CD1c-positive myeloid dendritic cell (primary cell): ENCODE measurements around the gene PRKCA.
A peak's percentile ranks its signal among the peaks of the same experiment; 100 is the strongest.

Source experiments
- DNase-seq: peaks from one replicate; pipeline ENCODE4 v3.0.0-alpha.2; 2016; ENCODE audit errors: extremely low spot score

The PRKCA gene

DNA sequence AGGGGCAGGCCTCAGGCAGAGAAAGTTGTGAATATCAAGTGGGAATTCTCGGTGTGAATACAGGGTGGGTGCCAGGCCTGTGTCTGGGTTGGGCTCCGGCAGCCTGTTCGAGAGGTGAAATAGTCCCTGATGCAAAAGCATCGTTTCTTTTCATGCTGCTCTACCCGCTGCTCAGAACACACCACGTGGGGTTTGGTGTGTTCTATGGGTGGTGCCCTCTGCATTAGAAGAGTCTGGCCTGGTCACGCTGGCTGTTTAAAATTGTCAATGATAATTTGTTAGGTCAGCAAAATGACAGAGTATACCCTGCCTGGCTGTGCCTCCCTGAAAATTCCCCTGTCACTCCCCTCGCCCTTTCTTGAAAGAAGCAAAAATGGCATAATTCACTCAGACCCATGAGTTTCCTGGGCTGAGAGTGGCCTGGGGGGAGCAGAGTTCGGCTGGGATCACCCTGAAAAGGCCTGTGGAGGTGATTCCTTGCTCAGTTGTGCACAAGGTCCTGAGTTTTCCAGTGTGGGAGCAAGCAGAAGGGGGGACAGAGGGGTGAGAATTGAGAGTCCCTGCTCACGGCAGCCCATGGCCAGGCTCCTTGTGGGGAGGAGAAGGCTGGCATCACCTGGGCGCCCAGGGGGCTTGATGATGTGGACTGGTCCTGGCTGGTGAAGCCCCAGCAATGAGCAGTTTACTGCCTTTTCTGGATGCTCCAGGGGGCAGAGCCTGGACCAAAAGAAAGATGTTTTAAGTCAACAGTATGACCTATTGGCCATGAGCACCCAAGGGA, 535.7 kb downstream of the PRKCA start:
- DNase-seq = no peak

DNA sequence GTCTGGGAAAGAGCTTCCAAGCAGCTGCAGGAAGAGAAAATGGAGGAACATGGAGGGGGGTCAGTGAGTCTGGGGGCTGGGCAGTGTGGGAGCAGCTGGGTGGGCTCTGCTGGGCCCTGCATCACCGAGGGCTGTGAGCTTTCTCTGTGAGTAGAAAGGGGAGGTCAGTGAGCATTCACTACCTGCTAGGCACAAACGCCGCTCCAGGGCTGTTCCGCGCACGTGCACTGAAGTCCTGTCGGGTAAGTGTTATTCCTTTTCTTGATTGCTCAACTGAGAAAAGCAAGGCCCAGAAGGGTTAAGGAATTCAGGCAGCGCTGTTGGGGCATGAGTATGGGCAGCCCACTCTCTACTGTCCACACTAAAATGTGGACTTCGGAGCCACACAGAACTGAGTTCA, 537.2 kb downstream of the PRKCA start:
- no peak for DNase-seq

DNA sequence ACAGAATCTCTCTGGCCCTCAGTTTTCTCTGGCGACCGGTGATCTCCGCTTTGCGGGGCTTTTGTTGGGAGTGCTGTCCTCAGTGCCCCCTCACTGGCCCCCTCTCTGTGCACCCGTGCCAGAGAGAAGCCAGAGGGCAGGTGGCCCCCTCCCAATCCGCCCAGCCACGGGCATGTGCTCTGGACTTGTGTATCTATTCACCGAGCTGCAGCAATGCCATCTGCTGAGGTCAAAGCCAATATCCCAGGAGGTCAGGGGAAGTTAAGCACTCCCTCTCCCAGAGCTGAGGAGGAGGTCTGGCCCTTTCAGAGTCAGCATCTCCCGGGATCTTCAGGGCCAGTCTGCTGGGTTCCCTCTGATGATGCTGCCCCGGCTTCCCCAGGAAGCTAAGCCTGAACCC, 537.6 kb downstream of the PRKCA start:
- DNase-seq = no peak

DNA sequence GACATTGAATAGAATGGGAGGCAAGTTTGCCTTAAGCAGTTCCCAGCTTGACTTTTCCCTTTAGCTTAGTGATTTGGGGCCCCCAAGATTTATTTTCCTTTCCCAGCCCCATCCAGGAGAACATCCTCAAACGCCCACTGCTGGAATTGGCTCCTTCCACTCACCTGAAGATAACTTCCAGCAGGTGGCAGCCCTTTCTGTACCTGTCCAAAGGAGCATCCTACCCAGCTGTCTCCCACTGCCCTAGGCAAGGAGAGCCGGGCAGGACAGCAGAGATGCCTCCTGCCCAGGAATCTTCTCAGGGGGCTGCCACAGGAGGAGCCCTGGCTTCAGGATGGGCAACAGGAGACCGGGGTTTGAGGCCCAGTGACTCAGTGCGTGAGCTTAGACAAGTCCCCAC, 538.9 kb downstream of the PRKCA start:
- DNase-seq = no peak

DNA sequence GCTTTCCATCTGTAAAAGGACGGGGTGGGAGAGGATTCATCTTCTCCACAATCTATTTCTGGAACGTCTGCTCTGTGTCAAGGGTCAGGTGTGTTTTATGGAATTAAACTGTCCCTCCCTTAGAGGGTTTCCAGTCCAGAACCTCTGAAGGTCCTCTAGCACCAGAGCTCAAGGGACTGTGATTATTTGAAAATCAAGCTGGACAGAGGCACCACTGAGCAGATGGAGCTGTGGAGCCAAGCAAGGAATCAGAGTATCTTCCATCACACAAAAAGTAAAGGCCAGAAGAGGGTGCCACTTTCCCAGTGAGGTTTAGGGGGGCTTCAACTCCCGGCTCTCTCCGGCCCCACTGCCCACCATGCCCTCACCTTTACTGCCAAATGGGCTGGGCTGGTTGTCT, 539.3 kb downstream of the PRKCA start:
- DNase-seq = no peak

DNA sequence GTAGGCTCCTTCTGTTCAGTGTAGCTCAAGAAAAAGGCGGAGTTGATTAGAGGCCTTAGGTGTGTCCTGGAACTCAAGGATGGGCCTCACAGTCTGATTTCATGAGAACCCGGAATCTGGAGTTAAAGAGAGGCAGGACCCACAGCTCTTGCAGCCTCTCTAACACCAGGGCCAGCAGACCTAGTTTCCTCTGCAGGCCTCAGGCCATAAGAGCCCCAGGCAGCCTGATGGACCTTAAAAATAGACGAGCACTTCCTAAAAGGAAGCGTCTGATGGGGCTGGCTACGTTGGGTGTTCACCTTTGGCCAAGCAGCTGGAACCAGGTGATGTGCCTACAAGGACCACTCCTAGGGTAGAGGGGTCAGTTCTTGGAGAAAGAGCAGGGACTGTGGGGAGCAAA, 540.1 kb downstream of the PRKCA start:
- no peak for DNase-seq

DNA sequence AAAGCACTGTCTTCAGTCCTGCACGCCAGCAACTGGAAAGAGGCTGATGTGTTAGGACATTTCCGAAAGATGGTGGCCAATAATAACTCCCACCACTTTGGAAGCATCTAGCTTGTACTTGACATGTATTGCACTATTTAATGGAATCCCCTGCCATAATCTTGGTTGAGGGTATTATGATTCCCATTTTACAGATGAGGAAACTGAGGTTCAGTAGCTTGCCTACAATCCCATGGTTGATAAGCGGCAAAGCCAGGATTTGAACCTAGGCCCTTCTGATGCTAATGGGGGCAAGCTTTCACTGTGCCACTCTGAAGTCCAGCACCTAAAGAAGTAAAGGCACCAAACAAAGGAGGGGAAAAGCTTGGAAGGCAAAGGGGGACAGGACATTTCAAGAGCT, 540.5 kb downstream of the PRKCA start:
- DNase-seq = no peak

DNA sequence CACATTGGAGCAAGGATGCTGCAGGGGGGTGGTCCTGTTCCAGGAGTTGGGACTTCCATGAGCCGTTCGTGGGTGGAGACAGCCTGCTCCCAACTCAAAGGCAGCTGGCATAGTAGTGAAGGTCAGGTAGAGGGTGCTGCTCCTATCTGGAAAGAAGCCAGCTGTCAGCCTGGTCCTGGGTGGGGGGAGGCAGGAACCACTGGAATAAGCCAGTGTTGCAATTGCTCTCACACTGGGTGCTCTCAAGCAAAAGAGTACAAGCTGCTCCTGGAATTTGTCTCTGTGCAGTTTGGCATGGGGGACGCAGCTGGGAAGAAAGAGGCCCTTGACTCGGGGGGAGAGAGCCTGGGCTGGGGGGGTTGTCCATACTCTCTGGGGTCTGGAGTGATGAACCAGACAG, 541.2 kb downstream of the PRKCA start:
- DNase-seq = no peak

DNA sequence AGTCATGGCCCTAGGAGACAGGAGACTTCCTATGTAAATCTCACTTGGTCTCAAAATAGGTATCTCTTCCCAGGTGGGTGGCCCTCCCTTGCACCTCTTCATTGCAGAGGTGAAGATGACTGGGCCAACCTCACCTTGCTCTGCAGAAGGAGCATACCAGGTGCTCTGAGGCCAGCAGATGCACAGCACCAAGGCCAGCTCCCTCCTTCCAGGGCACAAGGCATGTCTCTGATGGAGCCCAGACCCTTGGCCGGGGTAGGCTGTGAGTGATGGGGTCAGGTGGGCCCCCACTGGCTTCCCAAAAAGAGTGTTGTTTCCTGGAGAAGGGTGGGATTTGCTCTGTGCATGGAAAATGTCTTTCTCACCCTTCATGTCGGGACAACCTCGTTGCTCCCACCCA, 545.3 kb downstream of the PRKCA start:
- DNase-seq = no peak

DNA sequence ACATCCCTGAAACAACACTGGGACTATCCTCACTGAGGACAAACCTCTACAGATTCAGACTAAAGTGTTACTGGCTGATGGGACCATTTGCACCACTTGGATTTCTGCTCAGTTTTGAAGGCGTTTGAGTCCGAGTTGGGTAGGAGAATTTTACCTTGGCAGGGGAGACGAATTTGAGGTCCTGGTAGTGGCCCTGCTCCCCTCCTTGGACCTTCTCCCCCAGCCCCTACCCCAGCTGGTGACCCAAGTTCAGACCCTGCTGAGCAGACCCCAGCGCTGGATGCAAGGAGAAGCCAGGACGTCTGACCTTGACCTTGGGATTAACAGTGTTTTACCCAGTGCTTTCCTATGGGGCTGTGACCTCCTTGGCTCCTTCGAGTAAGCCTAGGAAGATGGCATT, 546.1 kb downstream of the PRKCA start:
- no peak for DNase-seq

DNA sequence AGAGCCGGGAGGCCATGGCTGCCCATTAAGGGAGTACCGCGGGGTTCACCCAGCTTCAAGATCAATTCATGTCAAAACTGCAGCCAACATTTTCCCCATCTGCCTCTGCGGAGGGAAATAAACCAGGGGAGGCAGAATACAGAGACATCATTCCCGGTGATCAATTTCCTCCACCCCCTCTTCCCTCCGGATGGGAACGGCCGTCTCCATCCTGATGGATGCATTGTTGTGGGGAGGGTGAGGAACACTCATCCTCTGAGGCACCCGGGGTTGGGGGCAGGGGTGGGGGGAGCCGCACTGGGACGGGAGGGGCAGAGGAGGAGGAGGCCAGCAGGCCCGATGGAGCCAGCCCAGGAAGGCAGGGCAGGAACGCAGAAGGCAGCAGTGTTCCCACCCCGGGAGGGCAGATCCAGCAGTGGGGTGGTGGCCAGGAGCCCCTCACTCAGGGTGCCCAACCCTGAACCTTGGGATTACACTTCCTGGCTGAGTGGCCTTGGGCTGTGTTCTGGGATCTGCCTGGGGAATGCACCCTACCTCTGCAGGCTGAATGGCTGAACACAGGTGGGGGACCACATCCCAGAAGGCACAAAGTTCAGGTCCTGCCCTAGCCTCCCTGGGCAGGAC, 546.7 kb downstream of the PRKCA start:
- no peak for DNase-seq

DNA sequence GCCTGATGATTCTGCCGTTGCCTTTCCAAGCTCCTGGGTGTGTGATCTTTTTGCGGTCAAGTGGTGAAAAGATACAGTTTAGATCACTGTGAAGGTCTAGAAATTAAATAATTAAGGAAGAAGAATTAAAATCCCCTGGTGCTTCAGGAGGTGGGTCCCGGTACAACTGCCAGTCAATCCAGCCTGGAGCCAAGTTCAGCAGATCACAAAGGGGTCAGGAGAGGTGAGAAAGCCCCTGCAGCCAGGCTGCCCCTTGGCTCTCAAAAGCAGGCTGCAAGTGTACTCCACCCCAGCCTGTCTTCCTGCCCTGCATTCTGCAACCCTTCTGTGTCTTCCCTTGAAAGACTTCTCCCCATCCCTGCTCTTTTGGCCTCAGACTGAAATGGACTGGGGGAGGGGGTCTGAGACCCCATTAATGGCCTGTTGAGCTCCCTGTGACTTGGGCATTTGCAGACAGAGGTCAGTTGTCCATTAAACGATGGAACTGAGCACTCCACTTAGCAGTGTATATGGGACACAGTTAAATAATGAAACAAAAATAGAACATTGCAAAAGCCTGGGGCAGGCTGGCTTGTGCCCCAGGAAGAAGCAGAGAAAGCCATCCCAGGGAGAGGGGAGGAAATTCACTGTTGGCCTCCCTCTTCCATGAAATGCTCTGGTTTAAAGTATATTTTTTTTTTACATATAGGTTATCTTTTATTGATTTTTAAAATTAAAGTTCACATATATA, 547.6 kb downstream of the PRKCA start:
- no peak for DNase-seq

DNA sequence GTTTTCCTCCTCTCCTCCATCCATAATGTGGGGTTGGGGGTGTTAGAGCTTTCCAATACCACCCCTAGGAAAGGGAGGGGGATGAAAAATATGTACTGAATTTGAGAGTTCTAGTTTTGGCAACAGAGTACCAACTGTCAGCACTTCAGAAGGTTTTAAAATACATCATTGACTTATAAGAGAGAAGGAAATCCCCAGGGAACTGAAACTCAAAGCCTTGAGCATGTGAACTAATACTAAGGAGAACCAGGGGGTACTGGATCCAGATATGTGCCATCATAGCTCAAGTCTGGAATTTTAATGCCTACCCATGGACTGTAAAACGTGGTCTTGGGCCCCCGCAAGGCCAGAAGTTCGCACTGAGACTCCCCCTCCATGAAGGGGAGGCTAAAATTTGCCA, 548.3 kb downstream of the PRKCA start:
- peak; percentile 1 for DNase-seq

DNA sequence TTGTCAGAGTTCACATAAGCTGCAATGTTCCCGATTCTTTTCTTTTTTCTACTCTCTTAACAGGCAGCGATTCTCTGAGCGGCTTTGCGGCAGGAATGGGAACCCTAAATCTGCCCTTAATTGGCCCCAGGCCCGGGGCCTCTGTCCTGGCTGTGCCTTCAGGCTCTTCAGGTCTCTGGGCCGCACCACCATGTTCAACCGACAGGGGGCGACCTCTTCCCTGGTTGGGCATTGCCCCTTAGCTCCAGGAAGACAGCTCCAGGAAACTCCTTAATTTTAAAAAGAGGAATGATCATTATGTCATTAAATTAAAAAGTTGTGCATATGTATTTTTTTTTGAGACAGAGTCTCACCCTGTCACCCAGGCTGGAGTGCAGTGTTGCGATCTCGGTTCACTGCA, 552.8 kb downstream of the PRKCA start:
- DNase-seq = no peak

DNA sequence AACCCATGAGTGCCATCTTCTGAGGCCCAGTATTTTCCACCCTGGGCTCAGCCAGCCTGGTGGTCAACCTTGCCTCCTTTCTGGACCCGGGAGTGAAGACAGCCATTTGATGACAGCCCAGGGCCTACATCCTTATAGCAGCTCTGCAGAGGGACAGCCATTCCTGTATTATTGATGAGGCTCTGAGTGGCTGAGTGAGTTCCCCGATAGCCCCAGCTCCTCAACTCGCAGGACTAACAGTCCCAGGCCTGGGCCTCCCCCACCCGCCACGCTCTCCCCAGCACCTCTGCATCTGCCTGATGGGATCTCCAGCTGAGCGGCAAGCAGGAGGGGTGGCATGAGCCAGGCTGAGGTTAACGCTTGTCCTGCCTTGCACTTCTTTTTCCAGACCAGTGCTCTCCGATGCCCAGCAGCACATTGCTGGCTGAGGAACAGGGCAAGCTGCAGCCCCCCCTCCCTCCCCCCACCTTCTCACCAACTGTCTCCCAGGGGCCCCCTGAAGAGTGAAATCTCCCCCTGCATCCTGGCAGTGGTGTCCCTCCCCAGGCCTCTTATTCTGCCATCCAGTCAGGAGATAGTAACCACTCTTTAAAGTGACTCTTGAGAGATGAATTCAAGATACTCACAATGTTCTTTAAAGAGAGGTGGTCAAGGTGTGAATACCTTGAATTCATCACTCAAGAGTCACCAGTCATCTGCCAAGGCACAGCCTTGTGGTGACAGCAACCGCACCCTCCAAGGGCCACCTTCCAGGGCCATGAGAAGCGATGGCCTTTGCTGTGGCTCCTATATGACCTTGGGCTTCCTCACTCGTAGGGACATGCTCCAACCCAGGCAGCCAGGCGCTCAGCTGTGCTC, 556.0 kb downstream of the PRKCA start:
- no peak for DNase-seq

DNA sequence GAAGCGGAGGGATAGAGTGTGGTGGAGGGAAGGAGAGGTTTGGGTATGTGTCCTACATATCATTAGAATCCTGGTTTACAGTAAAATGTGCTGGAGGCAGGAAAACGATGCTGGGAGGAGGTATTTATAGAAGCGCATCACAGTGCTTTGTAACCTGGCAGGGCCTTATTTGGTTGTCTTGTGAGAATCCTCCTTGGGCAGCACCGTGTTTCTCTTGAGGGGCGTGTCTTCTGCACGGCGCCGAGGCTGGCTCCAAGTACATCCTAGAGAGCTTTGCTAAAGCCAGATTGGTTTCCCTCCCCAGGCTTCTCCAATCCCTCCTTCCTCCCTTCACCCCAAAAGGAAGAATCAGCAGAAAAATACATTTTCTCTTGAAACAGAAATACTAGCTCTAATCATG, 556.9 kb downstream of the PRKCA start:
- no peak for DNase-seq

DNA sequence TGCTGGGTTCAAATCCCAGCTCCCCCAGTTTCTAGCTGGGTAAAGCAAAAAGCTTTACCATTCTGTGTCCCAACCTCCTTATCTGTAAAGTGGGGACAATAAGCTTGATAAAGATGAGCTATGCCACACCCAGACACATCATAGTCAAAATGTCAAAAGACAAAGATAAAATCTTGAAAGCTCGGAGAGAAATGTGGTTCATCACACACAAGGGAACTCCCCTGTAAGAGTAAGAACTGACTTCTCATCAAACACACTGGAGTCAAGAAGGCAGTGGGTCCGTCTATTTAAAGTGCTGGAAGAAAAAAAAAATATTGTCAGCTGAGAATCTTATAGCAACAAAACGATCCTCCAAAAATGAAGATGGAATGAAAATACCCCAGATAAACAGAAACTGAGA, 557.8 kb downstream of the PRKCA start:
- no peak for DNase-seq
